Daoy (cell line): ENCODE measurements around the gene LMO7. TPM values are rescaled to one million over a fixed set of nuclear protein-coding genes. Genes with fewer than 3 reads are reported as not detected.

Experiments
- DNase-seq: peaks from one replicate; pipeline ENCODE4 v3.0.0-alpha.2; 2015; ENCODE audit warnings: low read depth
- total RNA-seq: library from RNA; depleted of rRNA; stranded (reverse); fragments of >200 nt; shearing (Covaris generic); gene quantifications from 2 replicates; pipeline ENCODE4 v1.2.3, GENCODE V29; 2014

LMO7 gene
- total RNA-seq, 1 experiment from 2014 or later, result 26.4 TPM

DNA sequence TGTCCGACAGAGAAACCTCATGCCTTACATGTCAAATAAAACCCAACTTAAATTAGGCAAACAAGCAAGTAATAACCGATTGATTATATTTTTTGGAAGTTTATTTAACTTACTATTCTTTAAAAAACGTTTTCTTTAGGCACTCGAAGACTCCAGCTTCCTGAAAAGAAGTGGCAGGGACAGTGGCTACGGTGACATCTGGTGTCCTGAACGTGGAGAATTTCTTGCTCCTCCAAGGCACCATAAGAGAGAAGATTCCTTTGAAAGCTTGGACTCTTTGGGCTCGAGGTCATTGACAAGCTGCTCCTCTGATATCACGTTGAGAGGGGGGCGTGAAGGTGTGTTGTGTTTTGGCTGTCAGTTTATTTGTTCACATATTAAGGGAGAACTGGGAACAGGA lies 164.4 kb downstream of the LMO7 start:
- no peak for DNase-seq

DNA sequence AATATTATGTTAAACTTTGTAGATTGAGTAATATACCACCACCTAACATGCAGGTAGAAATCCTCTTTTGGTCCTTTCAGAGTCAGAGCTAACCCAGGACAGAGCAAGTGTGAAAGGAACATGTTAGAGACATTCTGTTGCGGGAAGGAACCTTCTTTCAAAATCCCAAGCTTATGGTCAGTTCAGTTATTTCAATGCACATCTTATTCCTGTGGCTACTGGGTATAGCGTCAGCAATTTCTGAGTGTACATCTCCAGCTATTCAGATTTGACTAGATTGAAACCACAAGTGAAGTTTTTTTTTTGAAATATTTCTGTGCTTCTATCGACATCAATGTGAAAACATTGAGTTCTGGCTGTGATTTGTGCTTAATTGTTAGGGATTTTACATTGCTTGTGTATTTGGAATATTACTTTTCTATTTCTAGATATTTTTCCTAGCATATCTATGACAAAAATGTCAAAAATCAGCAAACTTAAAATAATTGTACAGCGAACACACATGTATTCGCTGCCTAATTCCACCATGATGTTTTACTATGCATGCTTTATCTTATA lies 165.3 kb downstream of the LMO7 start:
- DNase-seq, result no peak

DNA sequence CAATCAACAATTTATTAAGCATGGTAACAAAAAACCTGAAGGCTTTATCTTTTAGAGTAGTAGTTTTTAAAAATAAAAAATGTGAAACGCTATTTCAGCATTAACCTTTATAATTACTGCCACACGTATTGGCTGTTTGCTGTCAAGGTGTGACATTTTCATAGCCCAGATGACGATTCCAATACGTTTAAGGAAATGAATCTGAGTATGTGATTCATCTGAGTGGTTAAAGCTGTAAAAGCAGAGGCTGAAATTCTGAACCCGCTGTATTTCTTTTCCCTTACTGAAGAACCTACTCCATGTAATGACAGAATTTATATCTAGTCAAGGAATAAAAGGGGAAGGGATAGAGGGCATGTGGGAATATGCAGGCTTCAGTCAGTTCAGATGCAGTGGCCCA lies 166.0 kb downstream of the LMO7 start:
- DNase-seq, result no peak

DNA sequence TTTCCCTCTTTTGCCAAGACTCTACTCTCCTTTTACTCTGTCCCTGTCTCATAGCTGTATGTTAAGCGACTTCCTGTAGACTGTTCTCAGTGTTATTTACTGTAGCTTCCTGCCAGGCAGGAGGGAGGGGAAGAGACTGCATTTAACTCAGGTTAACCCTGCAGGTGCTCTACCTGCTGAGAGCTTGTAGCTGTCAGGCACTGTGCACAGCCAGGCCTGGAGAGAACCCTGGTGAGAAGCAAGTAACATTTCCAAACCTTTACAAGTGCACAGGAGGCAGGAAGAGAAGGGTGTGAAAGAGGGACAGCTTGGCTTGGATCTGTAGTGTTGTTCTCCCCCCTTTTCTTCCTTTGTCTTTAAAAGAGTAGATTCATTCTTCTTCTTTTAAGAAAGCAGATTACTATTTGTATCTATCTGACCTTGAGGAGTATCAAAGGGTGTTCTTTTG lies 167.1 kb downstream of the LMO7 start:
- DNase-seq, result no peak

DNA sequence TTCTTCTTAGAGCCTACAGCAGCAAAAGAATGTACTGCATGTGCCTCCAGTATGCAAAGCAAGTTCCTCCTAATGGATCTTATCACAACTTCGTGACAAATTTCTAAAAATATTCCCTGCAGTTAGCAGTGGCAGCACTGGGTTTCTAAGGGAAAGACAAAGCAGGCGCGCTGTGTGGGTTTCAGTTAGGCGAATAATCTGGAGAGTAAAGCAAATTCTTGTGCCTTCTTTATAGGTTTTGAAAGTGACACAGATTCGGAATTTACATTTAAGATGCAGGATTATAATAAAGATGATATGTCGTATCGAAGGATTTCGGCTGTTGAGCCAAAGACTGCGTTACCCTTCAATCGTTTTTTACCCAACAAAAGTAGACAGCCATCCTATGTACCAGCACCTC lies 167.9 kb downstream of the LMO7 start:
- no peak for DNase-seq

- no peak for DNase-seq
These were observed 168.5 kb downstream of the LMO7 start for GRCh38 chr13:75804605-75805004.

- no peak for DNase-seq
These were observed 170.0 kb downstream of the LMO7 start for GRCh38 chr13:75806117-75806516.

GRCh38 chr13:75811361-75811760 lies 175.2 kb downstream of the LMO7 start:
- no peak for DNase-seq

DNA sequence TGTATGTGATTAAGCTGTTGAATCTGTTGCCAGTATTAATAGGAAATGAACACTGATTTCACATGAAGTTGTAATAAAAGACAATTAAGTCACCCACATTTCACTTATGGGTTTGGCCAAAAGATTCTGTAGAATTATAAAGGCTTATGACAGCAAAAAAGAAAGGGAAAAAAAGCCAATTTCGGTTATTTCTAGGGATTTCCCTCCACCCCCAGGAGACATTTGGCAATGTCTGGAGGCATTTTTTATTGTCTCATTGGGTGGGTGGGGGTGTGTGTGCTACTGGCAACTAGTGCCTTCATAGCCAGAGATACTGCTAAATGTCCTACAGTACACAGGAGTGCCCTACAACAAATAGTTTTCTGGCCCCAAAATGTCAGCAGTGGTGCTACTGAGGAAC lies 175.7 kb downstream of the LMO7 start:
- no peak for DNase-seq

GRCh38 chr13:75812751-75813181 lies 176.6 kb downstream of the LMO7 start:
- no peak for DNase-seq

GRCh38 chr13:75813323-75813722 lies 177.2 kb downstream of the LMO7 start:
- DNase-seq, result no peak

GRCh38 chr13:75818179-75818967 lies 182.2 kb downstream of the LMO7 start:
- DNase-seq, result no peak

DNA sequence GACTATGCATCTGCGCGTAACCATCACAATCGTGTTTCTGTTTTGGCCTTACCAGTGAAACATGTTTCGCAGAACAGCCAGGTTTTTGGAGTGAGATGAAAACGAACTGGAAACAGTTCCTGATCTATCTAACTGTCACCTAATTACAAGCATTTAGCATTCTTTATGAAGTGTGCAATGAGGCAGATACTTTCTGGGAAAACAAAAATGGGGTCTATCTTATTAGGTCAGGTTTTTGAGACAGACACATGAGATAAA lies 182.8 kb downstream of the LMO7 start:
- no peak for DNase-seq

- DNase-seq, result no peak
These were observed 189.0 kb downstream of the LMO7 start for GRCh38 chr13:75825161-75825560.

- DNase-seq, result no peak
These were observed 189.5 kb downstream of the LMO7 start for GRCh38 chr13:75825594-75825993.

GRCh38 chr13:75826391-75826790 lies 190.3 kb downstream of the LMO7 start:
- no peak for DNase-seq

DNA sequence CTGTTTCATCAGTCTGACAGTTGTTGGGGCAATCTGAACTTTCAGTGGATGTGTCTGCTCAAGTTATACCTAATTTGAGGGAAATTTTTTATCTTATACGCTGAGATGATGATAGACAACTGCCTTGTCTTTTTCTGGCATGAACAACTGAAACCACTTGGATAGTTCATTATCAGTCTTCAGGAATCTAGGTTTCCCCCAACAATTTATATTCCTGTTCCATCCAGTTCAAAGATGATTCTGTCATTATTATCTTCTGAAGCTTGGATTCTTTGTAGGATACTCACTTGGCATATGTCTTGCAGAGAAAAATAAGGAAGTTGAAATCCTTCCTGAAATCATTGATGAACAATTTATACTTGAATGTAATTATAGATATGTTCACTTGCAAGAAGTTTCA lies 193.7 kb downstream of the LMO7 start:
- no peak for DNase-seq

DNA sequence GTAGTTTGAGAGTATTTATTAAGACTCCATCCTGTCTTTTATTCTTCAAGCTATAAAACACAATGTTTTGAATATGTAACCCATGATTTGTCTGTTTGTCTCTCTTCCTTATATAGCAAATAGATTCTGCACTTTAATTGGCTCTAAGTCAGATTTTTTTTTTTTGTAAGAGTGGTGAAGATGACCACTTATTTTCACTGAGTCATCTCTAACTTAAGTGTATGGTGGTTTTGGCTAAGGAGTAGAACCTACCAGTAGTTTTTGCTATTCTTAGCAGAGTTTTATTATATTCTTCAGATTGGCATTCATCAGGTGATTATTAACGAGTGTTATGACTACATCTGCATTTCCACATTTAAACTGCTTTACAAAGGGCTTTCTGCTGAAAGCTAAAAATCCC lies 194.7 kb downstream of the LMO7 start:
- no peak for DNase-seq

- no peak for DNase-seq
These were observed 195.3 kb downstream of the LMO7 start for GRCh38 chr13:75831389-75831788.

GRCh38 chr13:75832812-75833211 lies 196.7 kb downstream of the LMO7 start:
- no peak for DNase-seq

- DNase-seq, result no peak
These were observed 200.3 kb downstream of the LMO7 start for GRCh38 chr13:75836441-75836840.

GRCh38 chr13:75838366-75839005 lies 202.4 kb downstream of the LMO7 start:
- no peak for DNase-seq

DNA sequence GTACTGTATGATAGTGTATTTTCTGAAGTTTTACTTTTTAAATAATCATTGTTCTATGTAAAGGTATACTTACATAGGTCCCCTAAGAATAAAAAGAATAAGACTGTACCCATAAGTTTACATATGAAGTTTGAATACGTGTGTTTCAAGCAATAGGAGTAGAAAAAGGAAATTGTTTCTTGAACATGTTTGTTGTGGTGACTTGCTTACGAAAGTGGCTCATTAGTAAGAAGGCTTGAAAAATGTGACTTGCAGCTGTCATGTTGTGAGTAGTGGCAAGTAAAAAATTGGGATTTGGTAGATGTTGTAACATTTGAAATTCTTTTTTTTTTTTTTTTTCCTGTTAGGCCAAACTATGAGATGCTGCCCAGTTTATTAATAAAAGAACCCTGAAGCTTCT lies 203.3 kb downstream of the LMO7 start:
- no peak for DNase-seq
